Measurements from ENCODE around the gene NOP14. TPM values are rescaled to one million over a fixed set of nuclear protein-coding genes. Genes with fewer than 3 reads are reported as not detected.

The NOP14 gene
- total RNA-seq, 2 experiments from 2014 or later = 31.7 to 66.2 TPM

DNA sequence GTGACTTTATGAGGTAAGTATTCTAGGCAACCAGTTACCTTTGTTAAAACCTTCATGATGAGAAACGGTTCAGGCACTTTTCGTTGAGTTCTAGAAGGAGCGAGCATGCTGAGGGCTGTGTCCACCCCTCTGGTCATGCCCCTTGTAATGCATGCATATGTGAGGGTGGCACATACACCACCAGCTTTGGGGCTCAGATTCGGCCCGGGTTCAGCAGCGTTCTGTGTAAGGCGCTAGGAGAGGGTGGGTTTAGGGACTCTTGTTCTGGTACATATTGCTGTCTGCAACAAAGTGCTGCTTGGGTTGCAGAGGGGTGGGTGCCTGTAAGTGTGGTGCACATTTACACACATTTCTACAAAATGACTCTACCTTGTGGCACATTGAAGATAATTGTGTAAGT lies 54.5 kb downstream of the NOP14 start:
- ChIA-PET POLR2A (interaction anchor here (1.1 kb wide), 1 partner anchor 47 kb away, joined by 3 read pairs; no protein-coding TSS in a partner anchor), CTCF (ENCODE audit: unreplicated experiment) (no interaction called here)
- DNase-seq (ENCODE audit: low spot score) = no peak
- intact Hi-C loops (cut with micrococcal nuclease; ENCODE audit: unreplicated experiment) = no loop called here
- no peaks in the 10 kb centered on the region for H3K4me1 ChIP-seq (ENCODE audit: insufficient read depth, low read length, poor library complexity, severe bottlenecking)
- no TSS peak for BruUV-seq (replicated peaks)
- H3K27ac ChIP-seq (ENCODE audit: low read depth, low read length, poor library complexity, severe bottlenecking) = no peak overlapping the region
- H3K9me3 ChIP-seq (ENCODE audit: low read length) = no peaks in the 10 kb centered on the region
- no peak overlapping the region for H3K4me3 ChIP-seq (ENCODE audit: low read depth, low read length, poor library complexity, severe bottlenecking)
- H2AFZ ChIP-seq (ENCODE audit: low read length) = no peak overlapping the region
- H4K20me1 ChIP-seq (ENCODE audit: insufficient read depth, low read length) = no peaks in the 10 kb centered on the region
- H3K36me3 ChIP-seq (ENCODE audit: insufficient read depth, low read length) = peaks cover 35% of the 10 kb centered on the region; the same call in 1 of the 2 replicates
- no peak for TF ChIP-seq EZH2phosphoT487 (IDR thresholded peaks at IDR 0.05; ENCODE audit: borderline replicate concordance, low read depth, low read length)
- no peak for TF ChIP-seq CTCF (conservative IDR thresholded peaks at IDR 0.05; ENCODE audit: low read length)
- no peaks in the 10 kb centered on the region for H3K9me2 ChIP-seq (ENCODE audit: insufficient read depth, low read length)
- no peak overlapping the region for H3K4me2 ChIP-seq (ENCODE audit: low read length)
- H3K79me2 ChIP-seq (ENCODE audit: insufficient read depth, low read depth, low read length) = no peaks in the 10 kb centered on the region

- no peak for DNase-seq (ENCODE audit: low spot score)
- no peak for TF ChIP-seq EZH2phosphoT487 (IDR thresholded peaks at IDR 0.05; ENCODE audit: borderline replicate concordance, low read depth, low read length)
- no peak for TF ChIP-seq CTCF (conservative IDR thresholded peaks at IDR 0.05; ENCODE audit: low read length)
- H3K9me3 ChIP-seq (ENCODE audit: low read length) = no peaks in the 10 kb centered on the region
- no peak overlapping the region for H3K27ac ChIP-seq (ENCODE audit: low read depth, low read length, poor library complexity, severe bottlenecking)
- intact Hi-C loops (cut with micrococcal nuclease; ENCODE audit: unreplicated experiment) = no loop called here
- H3K79me2 ChIP-seq (ENCODE audit: insufficient read depth, low read depth, low read length) = no peaks in the 10 kb centered on the region
- BruUV-seq (replicated peaks) = no TSS peak
- H3K36me3 ChIP-seq (ENCODE audit: insufficient read depth, low read length) = peaks cover 35% of the 10 kb centered on the region; the same call in 1 of the 2 replicates
- H3K4me1 ChIP-seq (ENCODE audit: insufficient read depth, low read length, poor library complexity, severe bottlenecking) = no peaks in the 10 kb centered on the region
- CTCF ChIA-PET (ENCODE audit: unreplicated experiment) = interaction anchor here (0.6 kb wide), 1 partner anchor 41 kb away, joined by 4 read pairs; no protein-coding TSS in a partner anchor
- POLR2A ChIA-PET = interaction anchor here (1.1 kb wide), 1 partner anchor 46 kb away, joined by 3 read pairs; no protein-coding TSS in a partner anchor
- no peaks in the 10 kb centered on the region for H3K9me2 ChIP-seq (ENCODE audit: insufficient read depth, low read length)
- no peak overlapping the region for H3K4me2 ChIP-seq (ENCODE audit: low read length)
- no peak overlapping the region for H2AFZ ChIP-seq (ENCODE audit: low read length)
- H3K4me3 ChIP-seq (ENCODE audit: low read depth, low read length, poor library complexity, severe bottlenecking) = no peak overlapping the region
- H4K20me1 ChIP-seq (ENCODE audit: insufficient read depth, low read length) = no peaks in the 10 kb centered on the region
These were observed 55.4 kb downstream of the NOP14 start for GRCh38 chr4:2907706-2908293.

DNA sequence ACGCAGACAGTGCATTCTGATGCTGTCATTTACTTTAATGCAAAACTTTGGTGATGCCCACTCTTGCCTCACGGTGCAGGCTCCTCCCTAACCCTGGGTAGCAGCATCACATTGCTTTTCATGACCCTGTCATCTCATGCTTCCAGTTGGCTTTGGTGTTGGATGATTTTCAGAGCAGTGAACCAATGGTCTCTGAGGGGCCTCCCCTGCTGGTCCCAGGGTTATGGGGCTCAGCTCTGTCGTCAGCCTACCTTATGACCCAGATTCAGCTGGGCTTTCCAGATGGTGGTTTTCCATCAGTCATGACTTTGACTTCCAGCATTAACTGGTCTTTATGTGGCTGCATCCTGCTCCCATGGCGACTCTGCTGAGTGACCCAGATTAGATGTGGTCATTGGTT lies 56.0 kb downstream of the NOP14 start:
- CTCF ChIA-PET (ENCODE audit: unreplicated experiment) = no interaction called here
- DNase-seq (ENCODE audit: low spot score) = no peak
- Histone ChIP-seq H3K4me2 (ENCODE audit: low read length) (no peak overlapping the region), H3K36me3 (ENCODE audit: insufficient read depth, low read length) (peaks cover 35% of the 10 kb centered on the region; the same call in 1 of the 2 replicates), H3K9me2 (ENCODE audit: insufficient read depth, low read length) (no peaks in the 10 kb centered on the region), H3K79me2 (ENCODE audit: insufficient read depth, low read depth, low read length) (no peaks in the 10 kb centered on the region), H3K9me3 (ENCODE audit: low read length) (no peaks in the 10 kb centered on the region), H3K27ac (ENCODE audit: low read depth, low read length, poor library complexity, severe bottlenecking) (no peak overlapping the region), H4K20me1 (ENCODE audit: insufficient read depth, low read length) (no peaks in the 10 kb centered on the region), H3K4me1 (ENCODE audit: insufficient read depth, low read length, poor library complexity, severe bottlenecking) (no peaks in the 10 kb centered on the region), H2AFZ (ENCODE audit: low read length) (no peak overlapping the region), H3K4me3 (ENCODE audit: low read depth, low read length, poor library complexity, severe bottlenecking) (no peak overlapping the region)
- no TSS peak for BruUV-seq (replicated peaks)
- TF ChIP-seq EZH2phosphoT487 (IDR thresholded peaks at IDR 0.05; ENCODE audit: borderline replicate concordance, low read depth, low read length) = no peak
- TF ChIP-seq CTCF (conservative IDR thresholded peaks at IDR 0.05; ENCODE audit: low read length) = no peak
- intact Hi-C loops (cut with micrococcal nuclease; ENCODE audit: unreplicated experiment) = no loop called here
- POLR2A ChIA-PET = no interaction called here

Measured in OCI-LY7 (cell line).